ENCODE measurements around the gene SLC25A6.
"Not testable (repeated sequence)": the region's sequence is repeated elsewhere in the genome, so short reads cannot be mapped to it uniquely, and the experiment has no call there.

Gene SLC25A6

DNA sequence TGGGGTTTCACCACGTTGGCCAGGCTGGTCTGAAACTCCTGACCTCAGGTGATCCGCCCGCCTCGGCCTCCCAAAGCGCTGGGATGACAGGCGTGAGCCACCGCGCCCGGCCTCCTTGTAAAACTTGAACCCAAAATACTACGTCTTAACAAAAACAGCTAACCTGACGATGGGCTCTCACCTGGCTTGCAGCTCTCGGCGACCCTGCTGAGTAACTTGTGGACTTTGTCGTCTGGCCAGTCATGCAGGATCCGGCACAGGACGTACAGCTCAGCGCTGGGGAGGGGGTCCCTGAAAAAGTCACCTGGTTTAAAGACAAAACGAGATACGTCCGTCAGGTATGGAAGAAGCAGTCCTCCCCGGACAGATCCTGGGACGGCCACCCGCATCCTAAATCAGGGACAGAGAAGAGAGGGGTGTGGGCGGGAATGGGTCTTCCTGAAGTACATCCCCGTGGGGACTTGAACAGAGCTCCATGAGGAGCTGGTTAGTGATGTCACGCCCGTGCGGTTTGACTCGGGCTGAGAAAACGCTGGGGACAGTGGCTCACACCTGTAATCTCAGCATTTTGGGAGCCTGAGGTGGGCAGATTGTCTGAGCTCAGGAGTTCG lies 20.7 kb upstream of the SLC25A6 start:
- no peak for DNase-seq

DNA sequence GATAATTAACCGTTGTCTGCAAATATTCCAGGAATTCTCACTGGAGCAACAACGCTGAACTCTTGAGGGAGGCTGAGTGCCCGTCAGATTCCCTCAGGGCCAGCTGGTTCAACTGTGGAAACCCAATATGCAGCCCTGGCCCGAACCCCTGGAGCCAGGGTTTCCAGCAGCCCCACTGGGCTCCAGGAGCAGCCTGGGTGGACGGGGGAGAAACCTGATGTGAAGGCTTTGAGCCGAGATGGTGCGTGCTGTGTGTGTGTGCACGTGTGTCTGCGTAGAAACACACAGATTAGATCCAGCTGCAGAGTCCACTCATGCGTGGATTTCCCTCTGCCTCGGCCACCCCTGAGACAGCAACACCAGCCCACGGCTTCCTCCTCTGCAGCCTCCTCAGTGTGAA lies 19.4 kb upstream of the SLC25A6 start:
- no peak for DNase-seq

DNA sequence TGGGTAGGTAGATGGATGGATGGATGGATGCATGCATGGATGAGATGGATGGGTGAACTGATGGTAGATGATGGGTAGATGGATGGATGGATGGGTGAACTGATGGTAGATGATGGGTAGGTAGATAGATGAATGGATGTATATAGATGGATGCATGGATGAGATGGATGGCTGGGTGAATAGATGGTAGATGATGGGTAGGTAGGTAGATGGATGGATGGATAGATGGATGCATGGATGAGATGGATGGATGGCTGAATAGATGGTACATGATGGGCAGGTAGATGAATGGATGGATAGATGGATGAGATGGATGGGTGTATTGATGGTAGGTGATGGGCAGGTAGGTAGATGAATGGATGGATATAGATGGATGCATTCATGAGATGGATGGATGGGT lies 15.1 kb upstream of the SLC25A6 start:
- DNase-seq, result no peak

DNA sequence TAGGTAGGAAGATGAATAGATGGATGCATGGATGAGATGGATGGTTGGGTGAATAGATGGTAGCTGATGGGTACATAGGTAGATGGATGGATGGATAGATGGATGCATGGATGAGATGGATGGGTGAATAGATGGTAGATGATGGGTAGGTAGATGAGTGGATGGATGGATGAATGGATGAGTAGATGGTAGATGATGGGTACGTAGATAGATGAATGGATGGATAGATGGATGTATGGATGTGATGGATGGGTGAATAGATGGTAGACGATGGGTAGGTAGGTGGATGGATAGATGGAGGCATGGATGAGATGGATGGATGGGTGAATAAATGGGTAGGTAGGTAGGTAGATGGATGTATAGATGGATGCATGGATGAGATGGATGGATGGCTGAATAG lies 13.9 kb upstream of the SLC25A6 start:
- DNase-seq, result not testable (repeated sequence)

DNA sequence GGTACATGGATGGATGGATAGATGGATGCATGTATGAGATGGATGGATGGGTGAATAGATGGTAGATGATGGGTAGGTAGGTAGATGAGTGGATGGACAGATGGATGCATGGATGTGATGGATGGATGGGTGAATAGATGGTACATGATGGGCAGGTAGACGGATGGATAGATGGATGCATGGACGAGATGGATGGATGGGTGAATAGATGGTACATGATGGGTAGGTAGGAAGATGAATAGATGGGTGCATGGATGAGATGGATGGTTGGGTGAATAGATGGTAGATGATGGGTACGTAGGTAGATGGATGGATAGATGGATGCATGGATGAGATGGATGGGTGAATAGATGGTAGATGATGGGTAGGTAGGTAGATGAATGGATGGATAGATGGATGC lies 12.0 kb upstream of the SLC25A6 start:
- not testable (repeated sequence) for DNase-seq

DNA sequence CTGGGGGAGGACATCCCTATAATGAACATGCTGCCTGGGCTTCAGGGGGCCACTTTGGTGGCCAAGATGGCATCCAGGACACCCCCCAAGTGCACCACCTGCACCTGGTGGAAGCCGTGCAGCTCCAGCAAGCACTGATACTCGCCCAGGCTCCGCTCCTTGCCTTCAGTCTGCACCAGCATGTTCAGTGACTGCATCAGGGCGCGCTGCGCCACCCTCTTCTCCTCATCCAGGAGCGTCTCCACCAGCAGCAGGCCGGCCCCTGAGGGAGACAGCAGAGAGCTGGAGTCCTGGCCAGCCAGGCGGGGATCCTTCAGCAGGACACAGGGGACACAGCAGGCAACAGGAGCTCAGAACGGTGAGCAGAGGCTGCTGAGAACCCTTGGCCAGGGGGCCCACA lies 11.3 kb upstream of the SLC25A6 start:
- DNase-seq, result no peak

DNA sequence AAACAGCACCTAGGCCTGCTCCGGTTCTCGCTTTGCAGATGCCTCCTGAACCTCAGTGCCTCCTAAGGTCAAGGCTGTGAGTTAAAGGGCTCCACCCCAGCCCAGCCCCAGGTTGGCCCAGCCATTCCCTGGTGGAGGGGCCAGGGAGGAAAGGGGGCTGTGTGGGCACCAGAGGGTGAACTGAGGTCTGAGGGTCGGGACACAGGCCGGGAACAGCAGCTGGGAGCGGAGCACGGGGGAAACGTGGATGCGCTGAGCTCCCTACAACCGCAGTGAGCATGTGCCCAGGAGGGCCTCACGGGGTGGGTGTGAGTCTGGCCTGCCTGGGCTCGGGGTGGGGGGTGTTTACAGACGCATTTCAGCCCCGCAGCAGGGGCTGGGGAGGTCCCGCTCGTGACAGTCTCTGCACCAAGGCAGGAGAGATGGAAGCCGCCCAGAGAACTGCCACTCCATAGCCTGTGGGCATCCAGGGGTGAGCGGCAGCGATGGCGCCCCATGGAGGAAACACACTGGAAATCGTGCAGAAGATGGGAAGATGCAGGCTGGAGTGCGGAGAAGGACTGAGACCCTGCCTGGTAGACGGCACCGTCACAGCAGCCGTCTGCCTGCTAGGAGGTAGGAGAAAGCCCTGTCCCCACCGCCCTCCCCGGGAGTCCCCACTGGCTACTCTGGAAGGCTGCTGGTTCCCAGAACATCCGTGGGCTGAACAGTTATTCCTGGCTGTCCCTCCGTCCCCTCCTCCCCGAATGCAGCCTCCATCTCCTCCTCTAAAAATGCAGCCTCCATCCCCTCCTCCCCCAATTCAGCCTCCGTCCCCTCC lies 9.9 kb upstream of the SLC25A6 start:
- DNase-seq, result no peak

DNA sequence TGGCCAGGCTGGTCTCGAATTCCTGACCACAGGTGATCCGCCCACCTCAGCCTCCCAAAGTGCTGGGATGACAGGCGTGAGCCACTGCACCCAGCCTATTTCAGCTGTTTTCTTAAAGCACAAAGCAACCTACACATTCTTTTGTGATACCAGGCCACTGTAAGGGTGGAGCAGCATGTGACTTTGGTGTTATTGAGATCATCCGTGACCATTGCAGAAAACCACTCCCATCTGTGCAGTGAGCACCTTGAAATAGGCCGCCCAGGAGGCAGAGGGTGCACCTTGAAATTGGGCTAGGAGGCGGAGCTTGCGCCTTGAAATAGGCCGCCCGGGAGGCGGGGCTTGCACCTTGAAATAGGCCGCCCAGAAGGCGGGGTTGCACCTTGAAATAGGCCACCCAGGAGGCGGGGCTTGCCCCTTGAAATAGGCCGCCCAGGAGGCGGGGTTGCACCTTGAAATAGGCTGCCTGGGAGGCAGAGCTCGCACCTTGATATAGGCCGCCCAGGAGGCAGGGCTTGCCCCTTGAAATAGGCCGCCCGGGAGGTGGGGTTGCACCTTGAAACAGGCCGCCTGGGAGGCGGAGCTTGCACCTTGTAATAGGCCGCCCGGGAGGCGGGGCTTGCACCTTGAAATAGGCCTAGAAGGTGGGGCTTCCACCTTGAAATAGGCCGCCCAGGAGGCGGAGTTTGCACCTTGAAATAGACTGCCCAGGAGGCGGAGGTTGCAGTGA lies 9.0 kb upstream of the SLC25A6 start:
- no peak for DNase-seq

DNA sequence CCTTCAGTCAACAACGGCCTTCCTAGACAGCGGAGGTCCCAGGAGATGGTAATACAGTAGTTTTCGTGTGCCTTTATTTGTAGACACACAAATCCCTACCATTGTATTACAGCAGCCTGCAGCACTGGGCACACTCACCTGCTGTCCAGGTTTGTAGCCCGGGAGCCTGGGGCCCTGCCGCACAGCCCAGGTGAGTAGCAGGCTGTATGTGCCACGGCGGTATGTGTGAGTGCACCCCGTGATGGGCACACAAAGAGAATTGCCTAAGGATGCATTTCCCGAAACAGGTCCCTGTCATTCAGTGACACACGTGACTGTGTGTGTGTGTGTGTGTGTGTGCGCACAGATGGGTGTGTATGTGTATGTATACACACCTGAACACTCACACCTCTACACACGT lies 8.1 kb upstream of the SLC25A6 start:
- DNase-seq, result no peak

DNA sequence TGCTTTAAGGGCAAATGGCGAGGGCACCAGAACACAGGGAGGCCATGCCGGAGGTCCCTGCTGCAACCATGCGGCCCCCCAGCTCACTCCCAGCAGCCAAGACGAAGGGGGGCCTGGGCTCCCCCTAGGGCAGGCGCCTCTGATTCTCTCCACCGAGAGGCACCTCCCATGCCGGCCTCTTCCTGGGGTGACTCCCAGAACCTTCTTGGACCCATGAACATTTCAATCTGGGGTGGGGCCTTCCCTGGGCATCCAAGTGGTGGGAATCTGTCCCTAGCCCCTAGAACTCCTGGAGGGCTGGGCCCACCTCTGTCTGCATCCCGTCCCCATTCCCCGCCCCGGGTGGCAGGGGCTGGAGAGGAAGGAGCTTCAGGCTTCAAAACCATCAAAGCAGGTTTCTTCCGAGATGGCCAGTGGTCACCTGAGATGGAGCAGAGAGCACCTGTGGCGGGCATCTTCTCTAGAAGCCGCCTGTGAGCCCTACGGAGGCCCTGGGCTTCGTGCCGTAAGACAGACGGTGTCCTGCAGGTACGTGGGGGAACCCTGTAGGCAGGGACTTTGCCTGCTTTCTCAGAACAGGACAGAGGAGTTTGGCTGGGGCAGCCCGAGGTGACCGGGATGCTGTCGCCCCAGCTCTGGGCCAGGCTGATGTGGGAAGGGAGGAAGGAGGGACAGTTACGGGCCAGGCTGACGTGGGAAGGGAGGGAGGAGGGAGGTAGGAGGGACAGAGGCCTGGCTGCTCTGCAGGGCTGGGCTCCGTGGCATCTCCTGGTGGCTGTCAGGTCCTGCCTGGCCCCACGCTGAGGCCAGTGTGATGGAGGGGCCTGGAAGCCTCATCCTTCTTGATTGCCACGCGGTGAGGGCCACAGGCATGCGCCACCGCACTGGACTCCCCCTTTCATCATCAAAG lies 6.8 kb upstream of the SLC25A6 start:
- no peak for DNase-seq

DNA sequence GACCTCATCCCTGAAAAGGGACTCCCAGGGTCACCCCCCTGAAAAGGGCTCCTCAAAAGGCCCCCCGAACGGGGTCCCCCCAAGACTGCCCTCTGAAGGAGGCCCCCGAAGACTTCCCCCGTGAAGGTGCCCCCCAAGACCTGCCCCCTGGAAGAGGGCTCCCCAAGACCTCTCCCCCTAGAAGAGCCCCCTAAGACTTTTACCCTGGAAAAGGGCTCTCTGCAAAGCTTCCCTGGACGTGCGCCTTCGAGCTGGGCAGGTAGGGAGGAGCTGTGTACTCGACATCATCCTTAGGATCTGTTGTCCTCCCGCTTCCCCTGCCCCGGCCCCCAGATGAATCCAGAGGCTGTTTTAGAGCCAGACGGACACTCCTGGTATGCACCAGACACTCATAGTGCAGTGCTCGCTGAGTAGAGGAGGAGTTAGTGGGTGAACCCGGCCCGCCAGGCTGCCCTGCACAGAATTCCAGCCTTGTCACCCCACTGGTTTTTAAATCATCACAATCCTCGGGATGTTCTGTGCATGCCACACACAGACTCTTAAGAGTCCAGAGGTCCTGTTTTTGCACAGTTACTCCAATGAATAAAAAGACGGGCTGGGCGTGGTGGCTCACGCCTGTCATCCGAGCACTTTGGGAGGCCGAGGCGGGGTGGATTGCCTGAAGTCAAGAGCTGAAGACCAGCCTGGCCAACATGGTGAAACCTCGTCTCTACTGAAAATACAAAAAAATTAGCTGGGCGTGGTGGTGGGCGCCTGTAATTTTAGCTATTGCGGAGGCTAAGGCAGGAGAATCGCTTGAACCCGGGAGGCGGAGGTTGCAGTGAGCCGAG lies 5.7 kb upstream of the SLC25A6 start:
- no peak for DNase-seq

DNA sequence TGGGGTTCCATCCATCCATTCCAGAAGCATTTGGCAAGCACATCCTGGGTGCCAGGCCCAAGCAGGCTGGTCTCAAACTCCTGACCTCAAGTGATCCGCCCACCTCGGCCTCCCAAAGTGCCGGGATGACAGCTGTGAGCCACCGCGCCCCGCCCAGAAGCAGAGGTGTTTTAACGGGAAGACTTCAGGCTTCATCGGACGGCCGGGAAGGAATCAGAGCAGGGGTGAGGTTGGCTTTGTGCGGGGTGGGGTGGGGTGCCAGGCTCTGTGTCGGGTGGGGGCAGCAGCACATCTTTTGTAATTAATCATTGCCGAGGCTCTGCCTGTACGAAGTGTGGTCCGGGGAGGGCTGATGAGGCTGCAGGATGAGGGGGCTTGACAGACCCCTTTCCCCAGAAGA lies 5.1 kb upstream of the SLC25A6 start:
- no peak for DNase-seq

DNA sequence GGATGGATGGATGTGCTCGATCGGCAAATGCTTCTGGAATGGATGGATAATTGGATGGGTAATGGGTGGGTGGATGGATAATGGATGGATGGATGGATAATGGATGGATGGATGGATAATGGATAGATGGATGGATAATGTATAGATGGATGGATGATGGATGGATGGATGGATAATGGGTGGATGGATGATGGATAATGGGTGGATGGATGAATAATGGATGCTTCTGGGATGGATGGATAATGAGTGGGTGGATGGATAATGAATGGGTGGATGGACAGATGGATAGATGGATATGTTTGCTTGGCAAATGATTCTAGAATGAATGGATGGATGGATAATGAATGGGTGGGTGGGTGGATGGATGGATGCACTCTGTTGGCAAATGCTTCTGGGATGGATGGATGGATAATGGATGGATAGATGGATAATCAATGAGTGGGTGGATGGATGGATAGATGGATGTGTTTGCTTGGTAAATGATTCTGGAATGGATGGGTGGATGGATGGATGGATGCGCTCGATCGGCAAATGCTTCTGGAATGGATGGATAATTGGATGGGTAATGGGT lies 3.8 kb upstream of the SLC25A6 start:
- DNase-seq, result no peak

DNA sequence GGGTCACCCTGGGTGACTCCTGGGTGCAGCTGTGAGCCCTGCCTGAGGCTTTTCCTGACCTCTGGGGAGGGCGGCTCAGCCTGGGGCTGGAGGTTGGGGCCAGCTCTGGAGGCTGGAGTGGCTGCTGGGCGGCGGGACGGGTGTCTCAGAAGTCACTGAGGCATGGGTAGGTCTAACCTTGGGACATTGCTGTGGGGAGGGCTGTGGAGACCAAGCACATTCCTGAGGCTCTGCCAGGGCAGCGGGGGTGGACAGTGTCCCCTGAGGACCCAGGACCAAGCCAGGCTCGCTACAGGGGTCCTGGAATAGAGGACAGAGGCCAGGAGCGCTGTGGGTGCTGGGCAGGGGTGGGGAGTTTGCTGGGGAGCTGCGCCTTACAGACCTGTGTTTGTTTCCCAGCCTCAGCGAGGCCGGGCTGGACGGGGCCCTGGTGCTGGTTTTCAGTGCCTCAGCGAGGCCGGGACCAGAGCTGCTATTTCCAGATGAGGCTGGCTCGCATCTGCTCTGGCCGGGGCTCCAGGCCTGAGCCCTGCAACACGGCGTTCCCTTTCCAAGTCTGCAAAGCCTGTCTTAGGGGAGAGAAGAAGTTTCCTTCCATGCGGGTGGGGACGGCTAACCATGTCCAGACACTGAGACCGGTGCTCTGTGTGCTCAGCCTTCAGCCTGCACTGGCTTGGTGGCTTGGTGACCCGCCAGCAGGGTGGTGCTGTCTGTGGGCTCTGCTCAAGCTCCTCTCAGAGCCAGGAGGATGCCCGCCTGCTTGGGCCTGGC lies 3.0 kb upstream of the SLC25A6 start:
- no peak for DNase-seq

DNA sequence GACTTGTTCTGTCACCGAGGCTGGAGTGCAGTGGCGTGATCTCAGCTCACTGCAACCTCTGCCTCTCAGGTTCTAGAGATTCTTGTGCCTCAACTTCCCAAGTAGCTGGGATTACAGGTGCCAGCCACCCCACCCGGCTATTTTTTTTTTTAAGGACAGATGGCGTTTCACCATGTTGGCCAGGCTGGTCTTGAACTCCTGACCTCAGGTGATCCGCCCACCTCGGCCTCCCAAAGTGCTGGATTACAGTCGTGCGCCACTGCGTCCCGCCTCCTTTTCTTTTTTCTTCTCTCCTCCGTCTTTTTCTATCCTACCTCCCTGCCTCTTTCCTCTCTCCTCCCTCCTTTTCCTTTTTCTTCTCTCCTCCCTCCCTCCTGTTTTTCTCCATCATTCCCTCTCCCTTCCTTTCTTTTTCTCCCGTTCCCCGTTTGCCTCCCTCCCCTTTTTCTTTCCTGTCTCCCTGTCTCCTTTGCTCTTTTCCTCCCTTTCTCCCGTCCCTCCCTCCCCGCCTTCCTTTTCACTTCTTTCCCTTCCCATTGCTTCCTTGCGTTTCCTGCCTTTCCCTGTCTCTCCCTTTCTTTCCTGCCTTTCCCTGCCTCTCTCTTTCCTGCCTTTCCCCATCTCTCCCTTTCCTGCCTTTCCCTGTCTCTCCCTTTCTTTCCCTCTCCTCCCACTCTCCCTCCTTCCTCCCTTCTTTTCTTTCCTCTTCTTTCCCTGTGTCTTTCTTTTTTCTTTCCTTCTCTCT lies 2.1 kb upstream of the SLC25A6 start:
- no peak for DNase-seq

DNA sequence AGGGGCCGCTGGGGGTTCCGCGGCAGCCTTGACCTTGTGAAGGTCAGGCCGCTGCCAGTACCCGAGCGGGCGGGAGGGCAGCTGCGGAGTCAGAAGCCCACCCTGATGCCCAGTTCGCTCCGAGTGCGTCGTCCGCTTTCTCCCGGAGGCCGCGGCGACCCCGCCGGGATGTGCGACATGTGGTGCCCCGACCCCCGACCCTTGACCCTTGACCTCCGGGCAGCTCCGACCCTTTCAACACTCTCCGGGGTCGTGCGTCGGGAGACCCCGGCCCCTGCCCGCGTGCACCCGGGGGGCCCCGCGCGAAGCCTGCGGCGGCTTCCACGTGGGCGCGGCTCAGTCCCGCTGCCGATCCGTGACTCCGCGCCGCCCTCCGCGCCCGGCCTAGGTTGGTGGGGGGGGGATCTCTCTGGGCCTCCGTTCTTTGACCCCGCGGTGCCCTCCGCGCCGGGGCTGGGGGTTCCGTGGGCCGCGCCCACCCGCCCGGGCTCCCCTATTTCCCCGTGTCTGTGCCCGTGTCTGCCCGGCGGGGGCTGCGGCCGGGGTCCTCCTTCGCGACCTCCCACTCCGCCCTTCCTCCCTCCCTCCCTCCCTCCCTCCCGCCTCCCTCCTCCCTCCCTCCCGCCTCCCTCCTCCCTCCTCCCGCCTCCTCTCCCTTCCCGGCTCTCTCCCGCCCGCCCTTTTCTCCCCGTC lies 609 bp upstream of the SLC25A6 start:
- DNase-seq, result no peak

DNA sequence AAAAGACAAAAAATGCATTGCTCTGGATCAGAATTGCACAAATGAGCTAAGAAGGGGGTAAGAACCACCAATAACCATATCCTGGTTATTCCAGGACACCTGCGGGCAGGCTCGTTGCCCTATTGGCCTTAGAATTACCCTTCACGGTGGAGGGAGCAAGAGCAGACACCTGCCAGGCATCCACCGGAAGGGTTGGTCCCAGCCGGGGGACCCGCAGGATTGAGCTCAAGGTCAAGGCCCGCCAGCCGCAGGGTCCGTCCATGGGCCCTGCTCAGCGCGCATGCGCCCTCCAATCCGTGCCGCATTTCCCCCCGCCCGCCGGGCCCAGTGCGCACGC lies 575 bp downstream of the SLC25A6 start:
- DNase-seq, result no peak

DNA sequence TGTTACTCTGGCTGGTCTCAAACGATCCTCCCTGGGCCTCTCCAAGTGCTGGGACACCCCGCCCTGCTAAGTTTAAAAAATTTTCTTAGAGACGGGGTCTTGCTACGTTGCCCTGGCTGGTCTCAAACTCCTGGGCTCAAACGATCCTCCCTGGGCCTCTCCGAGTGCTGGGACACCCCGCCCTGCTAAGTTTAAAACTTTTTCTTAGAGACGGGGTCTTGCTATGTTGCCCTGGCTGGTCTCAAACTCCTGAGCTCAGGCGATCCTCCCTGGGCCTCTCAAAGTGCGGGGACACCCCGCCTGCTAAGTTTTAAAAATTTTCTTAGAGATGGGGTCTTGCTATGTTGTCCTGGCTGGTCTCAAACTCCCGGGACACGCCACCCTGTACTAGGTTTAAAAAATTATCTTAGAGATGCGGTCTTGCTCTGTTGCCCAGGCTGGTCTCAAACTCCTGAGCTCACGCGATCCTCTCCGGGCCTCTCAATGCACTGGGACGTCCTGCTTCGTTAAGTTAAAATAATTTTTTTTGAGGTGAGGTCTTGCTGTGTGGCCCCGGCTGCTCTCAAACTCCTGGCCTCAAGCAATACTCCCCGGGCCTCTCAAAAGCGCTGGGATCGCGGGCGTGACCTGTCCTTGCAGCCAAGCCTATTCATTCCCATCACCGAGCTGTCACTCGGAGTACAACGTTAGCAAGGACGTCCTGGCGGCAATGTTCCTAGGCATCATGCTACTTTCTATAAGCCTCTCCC lies 1.1 kb downstream of the SLC25A6 start:
- DNase-seq, result no peak

DNA sequence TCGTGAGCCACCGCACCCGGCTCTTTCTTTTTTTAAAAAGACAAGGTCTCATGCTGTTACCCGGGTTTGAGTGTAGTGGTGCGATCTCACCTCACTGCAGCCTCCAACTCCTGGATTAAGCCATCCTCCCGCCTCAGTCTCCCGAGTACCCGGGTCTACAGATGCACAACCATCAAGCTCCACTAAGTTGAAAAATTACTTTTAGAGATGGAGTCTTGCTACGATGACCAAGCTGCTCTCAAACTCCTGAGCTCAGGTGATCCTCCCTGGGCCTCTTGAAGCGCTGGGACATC lies 2.0 kb downstream of the SLC25A6 start:
- no peak for DNase-seq

All from DMS79 (cell line).